HEK293 (cell line): ENCODE results near the gene GINS1.
A peak's percentile ranks its signal among the peaks of the same experiment; 100 is the strongest.

ENCODE experiments used
- CTCF ChIA-PET: fragments of 350-600 bp; formaldehyde crosslinking; extraction: SDS; loops from one replicate; lab custom pipeline; 2021; ENCODE audit warnings: antibody characterized with exemption; lab: Yijun Ruan, JAX
- POLR2A ChIA-PET: fragments of 300-600 bp; formaldehyde crosslinking; extraction: SDS; loops from one replicate; lab custom pipeline; 2020; ENCODE audit warnings: antibody characterized with exemption, inconsistent platforms; lab: Yijun Ruan, JAX
- H3K27ac ChIP-seq: fragments of 200-500 bp; sonication (Bioruptor generic); 2 replicates; pipeline ENCODE4 v1.5.1; 2014; ENCODE audit warnings: low read depth, low read length, control low read depth, inconsistent platforms; ENCODE audit errors: extremely low read depth
- H3K36me3 ChIP-seq, 2 experiments: fragments of 200-500 bp in 1 of 2; sonication (Bioruptor generic) in 1 of 2; 1 replicate in 1 of 2; 2 replicates in 1 of 2; pipeline ENCODE4 v1.5.1; 2014 to 2017; ENCODE audit warnings: inconsistent platforms in 2 of 2, low read length in 2 of 2; ENCODE audit not compliant: control insufficient read depth in 2 of 2, insufficient read depth in 1 of 2
- H3K4me1 ChIP-seq: fragments of 200-500 bp; sonication (Bioruptor generic); 2 replicates; pipeline ENCODE4 v1.5.1; 2014; ENCODE audit warnings: mild to moderate bottlenecking, low read length, inconsistent platforms; ENCODE audit not compliant: control insufficient read depth, insufficient read depth
- H3K4me3 ChIP-seq: 2 replicates; pipeline ENCODE4 v1.5.1; 2011; ENCODE audit warnings: low read depth, mild to moderate bottlenecking, control low read depth, low read length, moderate library complexity
- H3K9me3 ChIP-seq: fragments of 200-500 bp; sonication (Bioruptor generic); 2 replicates; pipeline ENCODE4 v1.5.1; 2014; ENCODE audit warnings: low read depth, low read length, inconsistent platforms; ENCODE audit not compliant: control insufficient read depth, insufficient read depth
- ATF2 ChIP-seq: fragments of 450-650 bp; formaldehyde crosslinking; IDR thresholded peaks from 2 replicates; pipeline ENCODE4 v1.5.1; 2016; ENCODE audit warnings: missing biosample characterization, missing genetic modification characterization, low read depth
- BCL11A ChIP-seq: fragments of 450-650 bp; formaldehyde crosslinking; IDR thresholded peaks from 2 replicates; pipeline ENCODE4 v1.5.1; 2016; ENCODE audit warnings: low read depth, missing biosample characterization, missing genetic modification characterization
- KLF7 ChIP-seq: fragments of 450-650 bp; formaldehyde crosslinking; IDR thresholded peaks from 2 replicates; pipeline ENCODE4 v1.5.1; 2016; ENCODE audit warnings: missing biosample characterization, missing genetic modification characterization, borderline replicate concordance
- MEIS1 ChIP-seq: sonication (generic); formaldehyde crosslinking; IDR thresholded peaks from 2 replicates; pipeline ENCODE4 v1.8.1; 2022; ENCODE audit warnings: missing genetic modification reagents, mild to moderate bottlenecking, borderline replicate concordance
- SCRT1 ChIP-seq: fragments of 450-650 bp; formaldehyde crosslinking; IDR thresholded peaks from 2 replicates; pipeline ENCODE4 v1.5.1; 2016; ENCODE audit warnings: missing biosample characterization, missing genetic modification characterization, borderline replicate concordance
- ZBTB44 ChIP-seq: fragments of 450-650 bp; IDR thresholded peaks from 2 replicates; pipeline ENCODE4 v1.5.1; 2018; ENCODE audit warnings: missing biosample characterization, mild to moderate bottlenecking, missing genetic modification characterization
- ZBTB49 ChIP-seq: fragments of 450-650 bp; formaldehyde crosslinking; IDR thresholded peaks from 2 replicates; pipeline ENCODE4 v1.5.1; 2016; ENCODE audit warnings: missing biosample characterization, missing genetic modification characterization, low read depth
- ZBTB7A ChIP-seq: fragments of 450-650 bp; formaldehyde crosslinking; IDR thresholded peaks from 2 replicates; pipeline ENCODE4 v1.5.1; 2016; ENCODE audit warnings: low read depth, missing biosample characterization, missing genetic modification characterization
- ZFP3 ChIP-seq: fragments of 450-650 bp; formaldehyde crosslinking; IDR thresholded peaks from 2 replicates; pipeline ENCODE4 v1.5.1; 2016; ENCODE audit warnings: low read depth, missing biosample characterization, missing genetic modification characterization
- ZNF112 ChIP-seq: fragments of 450-650 bp; formaldehyde crosslinking; IDR thresholded peaks from 2 replicates; pipeline ENCODE4 v1.5.0; 2017; ENCODE audit warnings: missing biosample characterization, missing genetic modification characterization
- ZNF121 ChIP-seq: fragments of 450-650 bp; formaldehyde crosslinking; IDR thresholded peaks from 2 replicates; pipeline ENCODE4 v1.5.1; 2016; ENCODE audit warnings: missing biosample characterization, missing genetic modification characterization
- ZNF140 ChIP-seq: fragments of 450-650 bp; formaldehyde crosslinking; IDR thresholded peaks from 2 replicates; pipeline ENCODE4 v1.5.1; 2016; ENCODE audit warnings: missing biosample characterization, missing genetic modification characterization
- ZNF19 ChIP-seq: fragments of 450-650 bp; formaldehyde crosslinking; IDR thresholded peaks from 2 replicates; pipeline ENCODE4; 2016; ENCODE audit warnings: missing biosample characterization, missing genetic modification characterization, low read depth
- ZNF248 ChIP-seq: fragments of 450-650 bp; formaldehyde crosslinking; IDR thresholded peaks from 2 replicates; pipeline ENCODE4 v1.5.1; 2017; ENCODE audit warnings: missing biosample characterization, missing genetic modification characterization
- ZNF350 ChIP-seq: fragments of 450-650 bp; formaldehyde crosslinking; IDR thresholded peaks from 2 replicates; pipeline ENCODE4 v1.5.0; 2017; ENCODE audit warnings: missing biosample characterization, mild to moderate bottlenecking, missing genetic modification characterization
- ZNF416 ChIP-seq: fragments of 450-650 bp; formaldehyde crosslinking; IDR thresholded peaks from 2 replicates; pipeline ENCODE4 v1.5.1; 2016; ENCODE audit warnings: missing biosample characterization, missing genetic modification characterization
- ZNF426 ChIP-seq: fragments of 450-650 bp; formaldehyde crosslinking; IDR thresholded peaks from 2 replicates; pipeline ENCODE4 v1.5.1; 2017; ENCODE audit warnings: missing biosample characterization, missing genetic modification characterization, mild to moderate bottlenecking, inconsistent platforms, moderate library complexity
- ZNF549 ChIP-seq: fragments of 450-650 bp; IDR thresholded peaks from 2 replicates; pipeline ENCODE4 v1.5.1; 2018; ENCODE audit warnings: missing biosample characterization, missing genetic modification characterization, mild to moderate bottlenecking, inconsistent platforms, moderate library complexity
- ZNF664 ChIP-seq: fragments of 450-650 bp; formaldehyde crosslinking; IDR thresholded peaks from 2 replicates; pipeline ENCODE4 v1.5.1; 2016; ENCODE audit warnings: missing biosample characterization, missing genetic modification characterization
- ZNF843 ChIP-seq: fragments of 450-650 bp; formaldehyde crosslinking; IDR thresholded peaks from 2 replicates; pipeline ENCODE4 v1.5.1; 2016; ENCODE audit warnings: missing biosample characterization, missing genetic modification characterization
- TF ChIP-seq, protein P1 (sequence below): fragments of 450-650 bp; formaldehyde crosslinking; IDR thresholded peaks from 2 replicates; pipeline ENCODE4 v1.5.1; 2016; ENCODE audit warnings: missing biosample characterization, missing genetic modification characterization

GINS1 gene

GRCh38 chr20:25378884-25379733, 28.4 kb upstream of the GINS1 start:
- ChIA-PET POLR2A (no interaction called here), CTCF (interaction anchor here (0.9 kb wide), 1 partner anchor 84 kb away, joined by 3 read pairs; no protein-coding TSS in a partner anchor)
- no peaks in the 10 kb centered on the region for H3K4me1 ChIP-seq

DNA sequence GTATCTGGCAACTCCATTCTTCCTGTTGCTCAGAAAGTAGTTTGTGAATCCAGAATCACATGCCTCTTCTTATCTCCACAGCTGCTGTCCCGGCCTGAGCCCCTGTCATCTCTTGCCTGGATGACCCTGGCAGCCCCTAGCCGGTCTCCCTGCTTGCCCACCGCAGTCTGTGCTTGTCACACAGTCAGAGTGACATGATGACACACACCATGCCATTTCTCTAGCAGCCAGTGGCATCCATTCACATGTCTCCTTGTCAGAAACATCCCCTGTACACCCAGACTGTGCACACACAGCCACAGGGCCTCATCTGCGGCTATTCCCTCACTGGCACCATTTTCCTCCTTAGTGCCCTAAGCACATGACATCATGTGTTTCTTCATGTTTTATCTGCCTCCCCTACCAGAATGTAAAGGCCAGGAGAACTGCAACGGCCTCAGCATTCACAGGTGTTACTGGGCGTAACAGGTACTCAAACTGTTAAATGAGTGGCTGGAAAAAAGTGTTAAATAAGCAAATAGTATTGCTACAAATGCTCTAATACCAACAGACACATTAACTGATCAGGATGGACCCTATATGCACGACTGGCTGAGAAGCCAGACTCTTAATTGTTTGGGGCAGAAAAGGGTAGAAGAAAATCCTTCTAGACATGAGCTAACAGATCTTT, 26.4 kb upstream of the GINS1 start:
- H3K4me1 ChIP-seq, result no peaks in the 10 kb centered on the region
- CTCF ChIA-PET, result no interaction called here
- H3K9me3 ChIP-seq, result no peaks in the 10 kb centered on the region
- no peak overlapping the region for H3K27ac ChIP-seq
- peaks cover 0 to 11% of the 10 kb centered on the region in 2 experiments; a peak in 2 of 3 replicates for H3K36me3 ChIP-seq
- POLR2A ChIA-PET, result no interaction called here
- TF ChIP-seq ATF2 (tag by site-specific recombination), result 0 out of 2 replicates have a peak, but pooled peaks have one; percentile 25
- TF ChIP-seq ZBTB49, result no peak
- peak; percentile 87 for TF ChIP-seq ZNF664 (tag by site-specific recombination)
- TF ChIP-seq SCRT1, result peak; percentile 88
- TF ChIP-seq, all 188 proteins: peak for 3
- no peak overlapping the region for H3K4me3 ChIP-seq

More at GRCh38 chr20:25378884-25379733, 28.4 kb upstream of the GINS1 start:
- peaks cover 0 to 11% of the 10 kb centered on the region in 2 experiments; a peak in 2 of 3 replicates for H3K36me3 ChIP-seq
- no peak overlapping the region for H3K4me3 ChIP-seq
- H3K27ac ChIP-seq, result no peak overlapping the region
- no peaks in the 10 kb centered on the region for H3K9me3 ChIP-seq
- TF ChIP-seq ZNF843 (tag by site-specific recombination) (no peak), ZNF112 (tag by site-specific recombination) (no peak), KLF7 (tag by site-specific recombination) (no peak)

DNA sequence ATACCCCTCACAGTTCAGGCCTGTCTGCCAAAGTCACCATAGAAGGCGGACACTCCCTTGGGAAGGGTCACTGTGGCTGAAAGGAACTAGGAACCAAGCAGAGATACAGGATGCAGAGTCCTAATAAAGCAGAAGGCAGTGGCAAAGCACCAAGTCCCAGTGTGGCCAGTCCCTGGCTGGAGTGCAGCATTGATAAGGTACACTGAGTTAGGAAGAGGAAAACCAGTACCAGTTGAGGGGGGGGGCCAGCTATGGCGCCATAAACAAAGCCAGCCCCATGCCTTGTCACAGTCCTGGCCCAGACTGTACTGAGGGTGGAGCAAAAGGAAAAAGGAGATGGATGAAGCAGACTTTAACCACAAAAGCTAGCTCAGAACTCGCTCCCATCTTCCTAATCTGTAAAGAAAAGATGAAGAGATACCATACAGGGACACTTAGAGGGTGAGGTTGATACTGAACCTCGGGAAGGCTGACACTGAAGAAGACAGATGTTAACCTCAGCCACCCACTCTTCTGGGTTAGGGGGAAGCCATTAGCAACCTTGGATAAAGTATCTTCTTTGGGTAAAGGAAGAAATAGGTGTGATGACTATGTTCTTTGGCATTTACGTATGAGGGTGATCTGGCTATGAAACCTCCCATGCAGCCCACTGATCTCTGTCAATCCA, 24.6 kb upstream of the GINS1 start:
- ChIA-PET CTCF (no interaction called here), POLR2A (no interaction called here)
- H3K4me3 ChIP-seq, result no peak overlapping the region
- H3K9me3 ChIP-seq, result no peaks in the 10 kb centered on the region
- H3K36me3 ChIP-seq, result peaks cover 0 to 14% of the 10 kb centered on the region in 2 experiments; a peak in 2 of 3 replicates
- H3K4me1 ChIP-seq, result no peaks in the 10 kb centered on the region
- no peak overlapping the region for H3K27ac ChIP-seq
- no peak for TF ChIP-seq MEIS1 (CRISPR knock-in tag)
- no peak for TF ChIP-seq ZBTB44
- no peak for TF ChIP-seq ZNF140 (tag by site-specific recombination)
- no peak for TF ChIP-seq ZNF350
- no peak for TF ChIP-seq ZNF121 (tag by site-specific recombination)
- TF ChIP-seq ZNF19 (tag by site-specific recombination), result no peak
- no peak for TF ChIP-seq ZFP3
- TF ChIP-seq, protein P1, sequence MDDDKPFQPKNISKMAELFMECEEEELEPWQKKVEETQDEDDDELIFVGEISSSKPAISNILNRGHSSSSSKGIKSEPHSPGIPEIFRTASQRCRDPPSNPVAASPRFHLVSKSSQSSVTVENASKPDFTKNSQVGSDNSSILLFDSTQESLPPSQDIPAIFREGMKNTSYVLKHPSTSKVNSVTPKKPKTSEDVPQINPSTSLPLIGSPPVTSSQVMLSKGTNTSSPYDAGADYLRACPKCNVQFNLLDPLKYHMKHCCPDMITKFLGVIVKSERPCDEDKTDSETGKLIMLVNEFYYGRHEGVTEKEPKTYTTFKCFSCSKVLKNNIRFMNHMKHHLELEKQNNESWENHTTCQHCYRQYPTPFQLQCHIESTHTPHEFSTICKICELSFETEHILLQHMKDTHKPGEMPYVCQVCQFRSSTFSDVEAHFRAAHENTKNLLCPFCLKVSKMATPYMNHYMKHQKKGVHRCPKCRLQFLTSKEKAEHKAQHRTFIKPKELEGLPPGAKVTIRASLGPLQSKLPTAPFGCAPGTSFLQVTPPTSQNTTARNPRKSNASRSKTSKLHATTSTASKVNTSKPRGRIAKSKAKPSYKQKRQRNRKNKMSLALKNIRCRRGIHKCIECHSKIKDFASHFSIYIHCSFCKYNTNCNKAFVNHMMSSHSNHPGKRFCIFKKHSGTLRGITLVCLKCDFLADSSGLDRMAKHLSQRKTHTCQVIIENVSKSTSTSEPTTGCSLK (tag by site-specific recombination), result no peak
- no peak for TF ChIP-seq ZBTB7A
- TF ChIP-seq ZNF248 (tag by site-specific recombination), result no peak
- no peak for TF ChIP-seq BCL11A
- no peak for TF ChIP-seq ZNF416 (tag by site-specific recombination)
- no peak for TF ChIP-seq ZNF549 (tag by site-specific recombination)
- no peak for TF ChIP-seq ZNF426 (tag by site-specific recombination)
